ENCODE results near the gene CD81. TPM values are rescaled to one million over a fixed set of nuclear protein-coding genes. Genes with fewer than 3 reads are reported as not detected.
A peak's percentile ranks its signal among the peaks of the same experiment; 100 is the strongest.

CD81 gene, protein sequence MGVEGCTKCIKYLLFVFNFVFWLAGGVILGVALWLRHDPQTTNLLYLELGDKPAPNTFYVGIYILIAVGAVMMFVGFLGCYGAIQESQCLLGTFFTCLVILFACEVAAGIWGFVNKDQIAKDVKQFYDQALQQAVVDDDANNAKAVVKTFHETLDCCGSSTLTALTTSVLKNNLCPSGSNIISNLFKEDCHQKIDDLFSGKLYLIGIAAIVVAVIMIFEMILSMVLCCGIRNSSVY
- total RNA-seq (ENCODE audit: unreplicated experiment): 424 TPM
- long read RNA-seq, partial matches to known transcripts: 7 of 14 reads
- long read RNA-seq, other reads (novel, unspliced or antisense): 3 of 14 reads

DNA sequence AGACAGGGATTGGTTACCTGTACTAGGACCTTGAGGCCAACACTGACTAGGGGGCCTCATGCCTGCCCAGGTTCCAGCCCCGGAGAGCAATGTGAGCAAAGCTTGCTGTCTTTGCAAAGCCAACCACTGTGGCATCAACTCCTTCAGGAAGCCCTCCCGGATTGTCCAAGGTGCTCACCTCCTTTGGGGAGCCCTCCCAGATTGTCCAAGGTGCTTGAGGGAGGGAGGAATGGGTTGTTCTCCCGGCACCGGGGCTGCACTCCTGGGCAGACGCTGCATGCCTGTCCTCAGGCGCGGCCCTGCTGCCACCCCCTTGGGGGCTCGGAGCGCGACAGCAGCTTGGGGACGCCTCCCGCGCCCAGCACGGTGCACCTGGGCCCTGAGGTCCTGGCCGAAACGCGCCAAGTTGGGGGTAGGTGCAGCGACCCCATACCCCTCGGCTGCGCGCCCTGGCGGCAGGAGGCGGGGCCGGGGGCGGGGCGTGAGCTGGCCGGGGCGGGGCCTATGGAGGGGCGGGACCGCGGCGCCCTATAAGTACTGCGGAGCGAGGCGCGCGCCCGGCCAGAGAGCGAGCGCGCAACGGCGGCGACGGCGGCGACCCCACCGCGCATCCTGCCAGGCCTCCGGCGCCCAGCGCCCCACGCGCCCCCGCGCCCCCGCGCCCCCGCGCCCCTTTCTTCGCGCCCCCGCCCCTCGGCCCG, at the start of gene CD81:
CD81 (plus strand) TSS at position 560 of the 701 bp plus-strand sequence. CDS start 240 bp downstream, outside the sequence.
- Mint-ChIP-seq H3K27me3 (ENCODE audit: unreplicated experiment) (peaks cover 19% of the 10 kb centered on the region), H3K36me3 (ENCODE audit: low read depth, unreplicated experiment) (peaks cover 12% of the 10 kb centered on the region), H3K27ac (ENCODE audit: unreplicated experiment) (peak within 1 kb of the TSS; percentile 91), H3K4me1 (ENCODE audit: unreplicated experiment) (peaks cover 21% of the 10 kb centered on the region), H3K9me3 (ENCODE audit: unreplicated experiment) (no peaks in the 10 kb centered on the region), H3K4me3 (ENCODE audit: unreplicated experiment) (peak within 1 kb of the TSS; percentile 91)
- TF ChIP-seq, protein P1, sequence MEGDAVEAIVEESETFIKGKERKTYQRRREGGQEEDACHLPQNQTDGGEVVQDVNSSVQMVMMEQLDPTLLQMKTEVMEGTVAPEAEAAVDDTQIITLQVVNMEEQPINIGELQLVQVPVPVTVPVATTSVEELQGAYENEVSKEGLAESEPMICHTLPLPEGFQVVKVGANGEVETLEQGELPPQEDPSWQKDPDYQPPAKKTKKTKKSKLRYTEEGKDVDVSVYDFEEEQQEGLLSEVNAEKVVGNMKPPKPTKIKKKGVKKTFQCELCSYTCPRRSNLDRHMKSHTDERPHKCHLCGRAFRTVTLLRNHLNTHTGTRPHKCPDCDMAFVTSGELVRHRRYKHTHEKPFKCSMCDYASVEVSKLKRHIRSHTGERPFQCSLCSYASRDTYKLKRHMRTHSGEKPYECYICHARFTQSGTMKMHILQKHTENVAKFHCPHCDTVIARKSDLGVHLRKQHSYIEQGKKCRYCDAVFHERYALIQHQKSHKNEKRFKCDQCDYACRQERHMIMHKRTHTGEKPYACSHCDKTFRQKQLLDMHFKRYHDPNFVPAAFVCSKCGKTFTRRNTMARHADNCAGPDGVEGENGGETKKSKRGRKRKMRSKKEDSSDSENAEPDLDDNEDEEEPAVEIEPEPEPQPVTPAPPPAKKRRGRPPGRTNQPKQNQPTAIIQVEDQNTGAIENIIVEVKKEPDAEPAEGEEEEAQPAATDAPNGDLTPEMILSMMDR (IDR thresholded peaks at IDR 0.05; ENCODE audit: unreplicated experiment): no peak
- DNase-seq (ENCODE audit: low spot score): peak; percentile 68

DNA sequence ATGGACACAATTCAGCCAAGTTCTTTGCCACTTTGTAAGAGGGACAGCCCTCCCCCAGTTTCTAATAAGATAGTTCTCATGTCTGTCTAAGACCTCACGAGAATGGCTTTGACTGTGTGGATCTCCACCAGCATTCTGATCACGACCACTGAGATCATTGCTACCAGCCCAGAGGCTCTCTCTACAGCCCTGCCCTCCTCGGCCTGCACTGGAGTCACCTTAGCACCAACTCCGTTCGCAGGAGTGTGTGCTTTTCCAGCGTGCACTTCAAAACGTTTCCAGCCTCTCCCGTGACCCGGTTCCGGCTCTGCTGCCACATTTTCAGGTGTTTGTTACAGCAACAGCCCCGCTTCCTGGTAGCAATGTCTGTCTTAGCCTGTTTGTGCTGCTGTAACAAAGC, 49.1 kb upstream of the CD81 start:
- H3K4me3 Mint-ChIP-seq (ENCODE audit: unreplicated experiment): no peak overlapping the region
- TF ChIP-seq, protein P1 (IDR thresholded peaks at IDR 0.05; ENCODE audit: unreplicated experiment): no peak
- H3K4me1 Mint-ChIP-seq (ENCODE audit: unreplicated experiment): no peaks in the 10 kb centered on the region

DNA sequence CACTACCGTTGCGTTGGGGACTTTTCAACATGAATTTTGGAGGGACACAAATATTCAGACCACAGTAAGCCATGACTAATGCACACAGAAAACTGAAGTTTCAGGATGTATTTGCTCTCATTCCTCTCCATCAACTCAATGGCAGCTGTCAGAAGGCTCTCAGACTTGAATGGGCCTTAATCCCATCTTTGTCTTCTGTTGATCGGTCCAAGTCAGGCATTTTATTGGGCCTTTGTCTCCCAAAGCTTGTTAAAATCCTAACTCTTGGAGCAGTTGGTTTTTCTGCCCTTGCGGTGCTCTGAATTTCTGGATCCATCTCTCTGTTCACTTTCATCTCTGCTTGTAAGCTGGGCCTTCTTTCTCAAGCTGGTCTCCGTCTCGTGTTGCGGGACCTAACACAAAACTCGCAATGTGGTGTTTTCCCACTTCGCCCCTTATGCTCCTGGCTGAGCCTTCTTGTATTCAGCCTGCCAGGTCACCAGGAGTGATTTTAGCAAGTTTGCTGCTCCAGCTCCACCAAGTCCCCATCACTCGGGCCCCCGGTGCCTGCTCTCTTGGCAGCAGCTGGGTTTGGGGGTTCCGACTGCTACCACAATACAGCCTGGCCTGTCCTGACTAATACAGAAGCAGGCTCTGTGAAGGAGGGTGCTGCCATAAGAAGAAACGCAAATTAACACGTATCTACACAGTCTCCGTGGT, 48.3 kb upstream of the CD81 start:
- Mint-ChIP-seq H3K27ac (ENCODE audit: unreplicated experiment) (no peak overlapping the region), H3K27me3 (ENCODE audit: unreplicated experiment) (peaks cover 4% of the 10 kb centered on the region), H3K9me3 (ENCODE audit: unreplicated experiment) (no peaks in the 10 kb centered on the region), H3K36me3 (ENCODE audit: low read depth, unreplicated experiment) (no peaks in the 10 kb centered on the region), H3K4me3 (ENCODE audit: unreplicated experiment) (no peak overlapping the region), H3K4me1 (ENCODE audit: unreplicated experiment) (no peaks in the 10 kb centered on the region)
- no peak for DNase-seq (ENCODE audit: low spot score)
- TF ChIP-seq, protein P1 (IDR thresholded peaks at IDR 0.05; ENCODE audit: unreplicated experiment): no peak

More for the DNA sequence above, 49.1 kb upstream of the CD81 start:
- H3K27ac Mint-ChIP-seq (ENCODE audit: unreplicated experiment): no peak overlapping the region
- peaks cover 4% of the 10 kb centered on the region for H3K27me3 Mint-ChIP-seq (ENCODE audit: unreplicated experiment)
- H3K36me3 Mint-ChIP-seq (ENCODE audit: low read depth, unreplicated experiment): no peaks in the 10 kb centered on the region
- no peak for DNase-seq (ENCODE audit: low spot score)
- no peaks in the 10 kb centered on the region for H3K9me3 Mint-ChIP-seq (ENCODE audit: unreplicated experiment)

DNA sequence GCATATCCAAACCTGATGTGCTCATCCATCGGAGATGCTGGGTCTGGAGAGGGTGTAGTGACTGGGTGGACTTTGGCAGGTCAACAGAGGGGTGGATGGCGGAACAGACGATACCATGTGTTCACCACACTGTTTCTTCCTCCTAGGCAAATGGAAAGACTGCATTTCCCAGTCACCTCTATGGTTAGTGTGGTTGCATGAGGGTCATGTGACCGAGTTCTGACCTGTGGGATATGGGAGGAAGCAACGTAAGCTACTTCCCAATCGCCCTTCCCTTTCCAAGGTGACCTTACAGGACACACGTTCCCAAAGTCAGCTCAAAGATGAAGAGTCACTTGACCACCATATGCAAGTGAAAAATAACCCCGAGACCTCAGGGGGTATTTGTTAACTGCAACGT, 47.6 kb upstream of the CD81 start:
- H3K4me3 Mint-ChIP-seq (ENCODE audit: unreplicated experiment): no peak overlapping the region
- H3K36me3 Mint-ChIP-seq (ENCODE audit: low read depth, unreplicated experiment): no peaks in the 10 kb centered on the region
- H3K27ac Mint-ChIP-seq (ENCODE audit: unreplicated experiment): no peak overlapping the region

More for the DNA sequence above, 47.6 kb upstream of the CD81 start:
- Mint-ChIP-seq H3K9me3 (ENCODE audit: unreplicated experiment) (no peaks in the 10 kb centered on the region), H3K4me1 (ENCODE audit: unreplicated experiment) (no peaks in the 10 kb centered on the region), H3K27me3 (ENCODE audit: unreplicated experiment) (peaks cover 4% of the 10 kb centered on the region)
- TF ChIP-seq, protein P1 (IDR thresholded peaks at IDR 0.05; ENCODE audit: unreplicated experiment): no peak
- DNase-seq (ENCODE audit: low spot score): no peak
